HG02970 (cell line): Measurements from ENCODE around the gene CROCC.

Experiments
- ATAC-seq: cut with Tn5 transposase; IDR thresholded peaks from one replicate; pipeline ENCODE4 v1.9.1; 2021; ENCODE audit warnings: mild to moderate bottlenecking, moderate library complexity, moderate number of reproducible peaks; ENCODE audit not compliant: unreplicated experiment, low FRiP score

Gene CROCC

DNA sequence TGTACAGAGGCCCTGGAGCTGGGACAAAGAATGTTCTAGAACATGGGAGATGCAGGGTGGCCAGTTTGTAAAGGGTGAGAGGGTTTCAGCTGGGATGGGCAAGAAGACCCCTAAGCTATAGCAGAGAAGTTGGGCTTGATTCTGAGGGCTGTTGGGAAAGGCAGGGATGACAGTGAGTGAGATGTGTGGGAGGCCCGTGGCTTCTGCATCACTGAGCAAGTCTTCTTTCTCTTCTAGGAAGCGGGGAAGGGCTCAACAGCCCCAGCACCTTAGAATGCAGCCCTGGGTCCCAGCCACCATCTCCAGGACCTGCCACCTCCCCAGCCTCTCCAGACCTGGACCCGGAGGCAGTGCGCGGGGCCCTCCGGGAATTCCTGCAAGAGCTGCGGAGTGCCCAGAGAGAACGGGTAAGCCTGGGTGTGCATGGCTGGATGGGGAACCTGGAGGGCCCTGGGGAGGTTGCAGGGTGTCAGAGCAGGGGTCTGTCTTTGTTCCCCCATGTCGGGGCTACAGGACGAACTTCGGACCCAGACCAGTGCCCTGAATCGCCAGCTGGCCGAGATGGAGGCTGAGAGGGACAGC is 43.8 kb downstream of the CROCC start:
- no peak for ATAC-seq

DNA sequence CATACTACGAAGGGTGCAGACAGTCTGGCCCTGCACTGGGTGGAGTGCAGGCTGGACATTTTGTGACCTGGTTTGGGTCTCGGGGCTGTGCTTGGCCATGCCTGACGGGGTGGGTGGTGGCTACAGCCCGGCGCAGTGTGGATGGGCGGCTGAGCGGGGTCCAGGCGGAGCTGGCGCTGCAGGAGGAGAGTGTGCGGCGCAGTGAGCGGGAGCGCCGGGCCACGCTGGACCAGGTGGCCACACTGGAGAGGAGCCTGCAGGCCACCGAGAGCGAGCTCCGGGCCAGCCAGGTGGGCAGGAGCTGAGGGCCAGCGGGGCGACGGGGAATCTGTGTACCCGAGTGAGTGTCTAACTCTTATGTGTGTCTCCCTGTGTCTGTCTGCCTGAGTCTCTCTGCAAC is 44.6 kb downstream of the CROCC start:
- ATAC-seq = no peak

DNA sequence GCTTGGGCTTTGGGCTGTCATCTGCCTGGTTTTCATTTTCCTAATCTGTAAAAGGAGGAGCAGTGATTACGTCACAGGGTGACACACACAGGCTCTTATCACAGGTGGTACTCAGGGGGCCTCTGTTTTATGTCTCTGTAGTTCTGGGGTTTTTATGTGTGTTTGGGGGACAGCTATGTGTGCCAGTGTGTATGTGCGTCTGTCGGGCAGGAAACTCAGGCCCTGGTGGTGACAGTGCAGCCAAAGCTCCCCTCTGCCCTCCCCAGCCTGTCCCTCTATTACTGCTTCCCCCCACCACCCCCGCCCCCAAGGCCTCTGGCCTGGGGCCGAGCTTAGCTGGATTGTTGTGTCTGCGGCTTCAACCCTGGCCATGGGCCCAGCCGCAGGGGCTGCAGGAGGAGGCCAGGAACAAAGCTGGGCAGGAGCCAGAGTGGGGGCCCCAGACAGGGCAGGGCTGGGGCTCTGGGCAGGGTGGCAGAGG is 45.4 kb downstream of the CROCC start:
- no peak for ATAC-seq

DNA sequence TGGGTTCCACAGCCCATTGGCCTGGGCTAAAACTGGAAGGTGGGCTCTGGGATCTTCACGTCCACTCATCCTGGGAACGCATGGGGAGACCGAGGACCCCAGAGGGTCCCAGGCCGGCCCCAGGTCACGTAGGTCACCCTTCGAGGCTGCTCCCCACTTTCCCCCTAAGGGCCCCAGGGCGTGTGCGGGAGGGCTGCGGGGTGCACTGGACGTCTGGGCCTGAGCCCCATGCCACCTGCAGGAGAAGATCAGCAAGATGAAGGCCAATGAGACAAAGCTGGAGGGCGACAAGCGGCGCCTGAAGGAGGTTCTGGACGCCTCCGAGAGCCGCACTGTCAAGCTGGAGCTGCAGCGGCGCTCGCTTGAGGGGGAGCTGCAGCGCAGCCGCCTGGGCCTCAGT is 46.2 kb downstream of the CROCC start:
- no peak for ATAC-seq

DNA sequence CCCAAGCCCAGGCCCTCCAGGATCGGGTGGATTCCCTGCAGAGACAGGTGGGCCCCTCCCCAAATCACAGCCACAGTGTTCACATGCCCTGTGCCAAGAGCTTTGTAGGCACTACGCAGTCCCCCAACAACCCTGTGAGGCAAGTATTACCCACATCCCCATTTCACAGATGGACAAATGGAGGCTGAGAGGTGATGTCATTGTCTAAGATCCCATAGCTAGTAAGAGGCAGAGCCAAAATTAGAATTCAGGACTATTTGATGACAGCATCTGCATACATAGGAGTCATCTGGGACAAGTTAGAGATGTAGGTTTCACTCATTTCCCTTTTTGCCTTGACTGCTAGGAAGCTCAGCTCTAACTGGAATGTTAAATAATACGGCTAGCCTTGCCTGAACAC is 46.6 kb downstream of the CROCC start:
- ATAC-seq = no peak

DNA sequence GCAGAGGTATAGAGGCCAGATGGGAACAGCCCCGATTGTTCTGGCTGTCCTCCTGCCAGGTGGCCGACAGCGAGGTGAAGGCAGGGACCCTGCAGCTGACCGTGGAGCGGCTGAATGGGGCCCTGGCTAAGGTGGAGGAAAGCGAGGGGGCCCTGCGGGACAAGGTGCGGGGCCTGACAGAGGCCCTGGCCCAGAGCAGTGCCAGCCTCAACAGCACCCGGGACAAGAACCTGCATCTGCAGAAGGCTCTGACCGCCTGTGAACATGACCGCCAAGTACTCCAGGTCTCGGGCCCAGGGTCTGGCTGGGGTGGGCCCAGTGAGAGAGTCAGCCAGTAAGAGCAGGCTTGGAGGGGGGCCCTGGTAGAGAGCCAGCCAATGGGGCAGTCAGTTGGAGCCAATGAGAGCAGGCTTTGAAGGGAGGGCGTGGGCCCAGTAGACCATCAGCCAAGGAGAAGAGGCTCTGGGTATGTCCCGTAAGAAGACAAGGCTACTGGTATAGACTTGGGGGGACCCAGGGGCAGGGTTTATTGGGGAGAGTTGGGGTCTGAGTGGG is 47.4 kb downstream of the CROCC start:
- no peak for ATAC-seq

DNA sequence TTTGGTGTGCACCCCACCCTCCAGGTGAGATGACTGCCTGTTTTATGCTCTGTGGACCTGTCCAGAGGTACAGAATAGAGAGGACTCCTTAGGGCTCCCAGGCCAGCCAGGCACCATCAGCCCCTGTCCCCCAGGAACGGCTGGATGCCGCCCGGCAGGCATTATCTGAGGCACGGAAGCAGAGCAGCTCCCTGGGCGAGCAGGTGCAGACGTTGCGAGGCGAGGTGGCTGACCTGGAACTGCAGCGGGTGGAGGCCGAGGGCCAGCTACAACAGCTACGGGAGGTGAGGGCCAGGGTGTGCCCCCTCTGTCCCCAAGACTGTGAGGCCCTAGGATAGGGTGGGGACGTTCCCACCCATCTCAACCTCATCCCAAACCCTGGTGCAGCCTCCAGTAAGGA is 47.9 kb downstream of the CROCC start:
- ATAC-seq = no peak

DNA sequence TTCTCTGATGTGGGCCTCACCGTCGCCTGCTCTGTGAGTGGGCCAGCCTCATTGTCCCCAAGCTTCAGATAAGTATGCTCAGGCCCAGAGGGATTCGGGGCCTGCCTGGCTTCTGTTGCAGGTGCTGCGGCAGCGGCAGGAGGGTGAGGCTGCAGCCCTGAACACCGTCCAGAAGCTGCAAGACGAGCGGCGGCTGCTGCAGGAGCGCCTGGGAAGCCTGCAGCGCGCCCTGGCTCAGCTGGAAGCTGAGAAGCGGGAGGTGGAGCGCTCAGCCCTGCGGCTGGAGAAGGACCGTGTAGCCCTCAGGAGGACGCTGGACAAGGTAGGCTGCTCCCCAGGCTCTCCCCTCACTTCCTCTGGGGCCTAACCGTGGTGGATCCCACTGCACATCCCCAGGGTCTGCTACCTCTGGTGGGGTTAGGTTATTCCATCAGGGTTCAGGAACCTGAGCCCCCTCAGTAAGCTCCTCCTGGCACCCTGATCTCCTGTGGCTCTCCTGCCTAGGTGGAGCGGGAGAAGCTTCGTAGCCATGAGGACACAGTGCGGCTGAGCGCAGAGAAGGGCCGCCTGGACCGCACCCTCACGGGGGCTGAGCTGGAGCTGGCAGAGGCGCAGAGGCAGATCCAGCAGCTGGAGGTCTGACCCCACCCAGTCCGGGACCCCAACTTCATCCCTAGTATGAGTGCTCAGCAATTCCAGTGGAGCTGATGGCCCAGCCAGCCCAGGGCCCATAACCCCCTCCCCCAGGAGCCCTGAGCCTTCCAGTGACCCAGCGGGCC is 48.6 kb downstream of the CROCC start:
- no peak for ATAC-seq

DNA sequence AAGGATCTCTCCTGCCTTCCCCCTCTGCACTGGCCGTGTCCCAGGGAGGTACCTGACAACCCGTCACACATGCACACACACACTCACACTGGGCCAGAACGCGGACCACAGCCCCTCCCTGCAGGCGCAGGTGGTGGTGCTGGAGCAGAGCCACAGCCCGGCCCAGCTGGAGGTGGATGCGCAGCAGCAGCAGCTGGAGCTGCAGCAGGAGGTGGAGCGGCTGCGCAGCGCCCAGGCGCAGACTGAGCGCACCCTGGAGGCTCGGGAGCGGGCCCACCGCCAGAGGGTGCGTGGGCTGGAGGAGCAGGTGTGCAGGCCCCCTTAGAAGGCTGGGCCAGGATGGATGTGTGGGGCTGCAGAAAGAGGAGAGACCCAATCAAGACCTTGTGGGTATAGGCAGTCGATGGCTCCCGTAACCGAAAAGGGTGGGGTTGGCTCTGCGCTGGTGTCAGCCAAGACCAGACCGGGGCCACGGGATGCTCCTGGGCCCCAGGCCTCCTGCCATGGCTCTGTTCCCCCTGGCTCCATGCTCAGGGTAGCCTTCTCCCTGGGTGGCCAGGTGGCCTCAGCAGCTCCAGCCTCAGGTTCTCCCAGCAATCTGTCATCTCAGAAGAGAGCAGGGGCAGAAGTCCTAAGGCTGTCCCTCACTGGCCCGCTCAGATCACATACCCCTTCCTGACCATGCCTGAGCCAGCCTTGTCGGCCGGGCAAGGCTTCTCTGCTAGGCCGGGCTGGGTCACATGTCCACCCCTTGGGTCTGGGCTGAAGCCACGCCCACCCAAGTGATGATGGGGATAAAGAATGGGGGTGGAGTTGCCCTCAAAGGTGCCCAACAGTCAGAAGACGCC is 49.8 kb downstream of the CROCC start:
- ATAC-seq = no peak

DNA sequence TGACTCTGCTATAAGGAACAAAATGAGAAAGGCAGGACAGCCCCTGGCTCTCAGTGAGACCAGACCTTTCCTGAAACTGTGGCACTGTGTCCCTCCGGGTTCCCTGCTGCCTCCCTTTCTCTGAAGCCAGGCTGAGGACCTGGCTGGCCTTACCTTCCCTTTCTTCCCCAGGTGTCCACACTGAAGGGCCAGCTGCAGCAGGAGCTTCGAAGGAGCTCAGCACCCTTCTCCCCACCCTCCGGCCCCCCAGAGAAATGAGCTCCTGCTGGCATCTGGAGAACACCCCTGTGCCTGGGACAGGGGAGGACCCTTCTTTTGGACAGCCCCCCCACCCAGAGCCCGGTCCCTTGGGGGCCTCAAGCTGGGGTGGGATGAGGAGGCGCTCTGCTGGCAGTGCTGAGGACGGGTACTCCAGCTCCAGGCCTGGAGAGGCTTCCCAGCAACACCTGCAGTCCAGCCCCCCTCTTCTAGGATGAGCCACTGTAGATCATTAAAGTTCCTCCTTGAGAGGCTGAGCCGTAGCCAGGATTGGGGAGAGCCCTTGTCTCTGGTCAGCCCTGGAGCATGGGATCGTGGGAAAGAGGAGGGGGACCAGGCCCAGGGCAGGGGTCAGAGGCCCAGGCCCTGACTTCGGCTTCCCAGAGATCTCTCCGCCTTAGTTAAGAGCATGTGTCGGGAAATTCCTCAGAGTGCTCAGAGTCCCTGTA is 50.6 kb downstream of the CROCC start:
- ATAC-seq = no peak

DNA sequence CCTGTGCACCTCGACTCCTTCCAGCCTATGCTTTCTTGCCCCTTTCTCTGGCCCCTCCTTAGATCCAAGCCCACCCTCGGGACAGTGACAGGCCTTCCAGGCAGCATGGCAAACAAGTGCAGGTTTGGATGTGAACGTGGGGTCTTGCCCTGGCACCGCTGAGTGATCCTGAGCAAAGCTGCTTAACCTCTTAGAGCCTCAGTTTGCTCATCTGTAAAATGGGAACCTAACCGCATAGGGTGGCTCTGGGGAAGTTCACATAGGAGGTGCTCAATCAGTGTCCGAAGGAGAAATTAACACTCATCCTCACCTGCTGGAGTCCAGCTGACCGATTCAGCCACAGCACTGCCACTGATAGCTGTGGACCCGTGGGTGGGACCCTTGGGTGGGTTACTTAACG is 51.5 kb downstream of the CROCC start:
- ATAC-seq = no peak

DNA sequence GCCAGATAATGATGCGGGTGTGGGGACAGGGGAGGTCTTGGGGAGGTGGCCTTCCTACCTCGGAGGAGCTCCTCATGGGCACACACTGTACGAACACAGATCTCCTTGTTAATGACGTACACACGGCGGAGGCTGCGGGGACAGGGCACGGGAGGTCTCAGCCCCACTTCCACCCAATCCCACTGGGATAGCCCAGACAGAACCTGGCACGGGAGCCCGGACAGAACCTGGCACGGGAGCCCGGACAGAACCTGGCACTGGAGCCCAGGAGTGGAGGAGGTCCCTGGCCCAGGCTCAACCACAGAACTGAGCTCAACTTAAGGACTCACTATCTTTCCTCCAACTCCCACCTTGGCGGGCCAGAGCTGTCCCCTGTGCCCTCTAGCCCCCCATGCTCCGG is 53.5 kb downstream of the CROCC start:
- ATAC-seq = no peak

DNA sequence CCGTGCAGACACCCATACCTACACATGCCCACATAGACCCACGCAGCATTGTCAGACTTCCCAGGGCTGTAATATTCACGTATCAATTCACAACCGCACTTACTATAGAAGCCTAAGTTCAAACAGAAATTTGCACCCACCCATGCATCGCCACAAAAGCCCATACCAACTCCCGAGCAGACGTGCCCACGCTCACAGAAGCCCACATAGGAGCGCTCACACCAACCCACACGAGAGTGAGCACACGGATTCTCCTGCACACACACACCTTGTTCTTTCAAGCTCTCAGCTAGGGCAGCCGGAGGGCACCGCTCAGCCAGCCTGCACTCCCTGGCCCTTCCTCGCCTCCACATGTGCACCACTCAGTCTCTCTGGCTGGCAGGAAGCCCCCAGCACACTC is 54.1 kb downstream of the CROCC start:
- no peak for ATAC-seq

DNA sequence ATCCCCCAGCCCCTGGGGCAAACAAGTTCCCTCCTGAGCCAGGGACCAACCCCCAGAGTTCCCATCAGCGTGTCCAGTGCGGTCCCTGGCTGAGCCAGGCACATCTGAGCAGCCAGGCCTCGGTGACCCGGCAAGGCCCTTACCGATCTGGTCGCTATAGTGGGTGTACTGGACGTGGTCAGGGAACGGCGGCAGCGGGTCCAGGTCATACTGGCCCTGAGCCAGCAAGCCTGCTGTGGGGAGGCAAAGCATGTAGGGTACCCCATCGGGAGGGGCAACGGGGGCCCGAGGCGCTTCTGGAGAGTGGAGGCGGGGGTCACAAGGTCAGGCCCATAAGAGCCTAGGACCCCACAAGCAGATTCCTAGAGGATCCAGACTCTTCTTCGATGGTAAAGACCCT is 55.2 kb downstream of the CROCC start:
- ATAC-seq = no peak

DNA sequence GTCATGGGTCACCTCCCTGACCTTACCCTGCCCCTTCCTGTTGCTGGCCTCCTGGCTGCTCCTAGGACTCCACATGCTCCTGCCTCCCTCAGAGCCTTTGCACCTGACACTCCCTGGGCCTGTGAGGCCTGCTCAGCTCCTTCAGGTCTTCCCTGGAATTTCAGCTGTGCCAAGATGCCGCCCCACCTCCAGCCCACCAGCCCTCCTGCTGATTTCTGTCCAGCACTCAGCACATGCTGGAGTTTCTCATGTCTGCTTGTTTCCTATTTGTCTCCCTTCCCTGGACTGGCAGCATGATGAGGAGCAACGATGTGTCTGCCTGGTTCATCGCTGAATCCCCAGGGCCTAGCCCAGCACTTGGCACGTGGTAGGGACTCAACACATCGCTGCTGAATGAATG is 55.6 kb downstream of the CROCC start:
- ATAC-seq = no peak

DNA sequence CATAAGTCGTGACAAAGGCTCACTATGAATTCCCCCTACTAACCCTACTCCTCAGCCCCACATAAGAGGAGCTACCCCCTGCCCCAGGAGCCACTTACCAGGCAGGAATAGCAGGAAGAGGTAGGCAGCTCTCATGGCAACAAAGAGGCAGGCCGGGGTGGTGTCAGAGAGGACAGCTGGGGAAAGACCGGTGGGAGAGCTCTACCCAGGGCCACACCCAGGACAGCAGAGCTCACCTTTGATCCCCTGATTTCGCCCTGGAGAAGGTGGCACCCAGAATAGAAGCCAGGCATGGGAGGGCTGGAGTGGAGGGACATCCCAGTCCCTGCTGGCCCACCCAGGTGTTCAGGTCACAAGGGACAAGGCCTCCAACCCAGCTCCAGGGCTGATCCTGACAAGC is 56.4 kb downstream of the CROCC start:
- ATAC-seq = no peak

DNA sequence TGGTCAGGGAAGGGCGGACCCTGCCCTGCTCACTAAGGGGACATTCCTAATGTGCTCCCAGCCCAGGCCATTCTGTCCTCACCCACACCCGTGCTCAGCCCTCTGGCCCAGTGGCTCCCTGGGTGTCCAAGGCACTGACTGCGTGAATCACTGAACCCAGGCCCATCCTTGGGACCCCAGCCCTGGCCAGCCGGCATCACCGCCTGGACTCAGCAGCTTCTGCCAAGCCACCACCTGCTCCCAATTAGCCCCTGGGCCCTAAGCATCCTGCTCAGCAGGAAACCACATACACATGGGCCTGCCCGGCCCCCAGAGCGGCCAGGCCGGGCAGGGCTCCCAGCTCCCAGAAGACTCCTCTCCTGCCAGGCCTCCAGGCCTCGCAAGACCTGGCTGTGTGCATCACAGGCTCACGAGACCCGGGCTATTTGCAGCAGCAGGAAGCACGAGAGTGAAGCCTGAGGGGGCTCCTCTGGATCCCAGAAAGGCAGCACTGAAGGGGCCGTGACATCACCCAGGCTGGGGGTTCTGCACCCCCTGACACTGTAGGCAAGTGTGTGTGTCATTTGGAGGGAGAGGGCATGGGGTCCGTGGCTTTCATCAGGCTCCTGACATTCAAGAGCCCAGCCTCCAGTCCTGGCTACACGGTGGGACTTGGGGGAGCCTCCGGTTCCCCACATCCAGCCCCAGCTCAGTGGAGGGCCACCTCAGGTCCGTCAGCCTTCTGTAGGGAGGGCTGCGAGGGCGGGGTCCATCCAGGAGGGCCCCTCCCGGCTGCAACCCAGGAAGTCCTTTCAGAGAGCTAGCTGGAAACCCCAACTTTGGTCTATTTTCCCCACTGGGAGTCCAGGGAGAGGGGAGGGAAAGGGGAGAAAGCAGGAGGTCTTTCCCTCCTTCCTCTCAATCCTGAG is 57.1 kb downstream of the CROCC start:
- no peak for ATAC-seq

DNA sequence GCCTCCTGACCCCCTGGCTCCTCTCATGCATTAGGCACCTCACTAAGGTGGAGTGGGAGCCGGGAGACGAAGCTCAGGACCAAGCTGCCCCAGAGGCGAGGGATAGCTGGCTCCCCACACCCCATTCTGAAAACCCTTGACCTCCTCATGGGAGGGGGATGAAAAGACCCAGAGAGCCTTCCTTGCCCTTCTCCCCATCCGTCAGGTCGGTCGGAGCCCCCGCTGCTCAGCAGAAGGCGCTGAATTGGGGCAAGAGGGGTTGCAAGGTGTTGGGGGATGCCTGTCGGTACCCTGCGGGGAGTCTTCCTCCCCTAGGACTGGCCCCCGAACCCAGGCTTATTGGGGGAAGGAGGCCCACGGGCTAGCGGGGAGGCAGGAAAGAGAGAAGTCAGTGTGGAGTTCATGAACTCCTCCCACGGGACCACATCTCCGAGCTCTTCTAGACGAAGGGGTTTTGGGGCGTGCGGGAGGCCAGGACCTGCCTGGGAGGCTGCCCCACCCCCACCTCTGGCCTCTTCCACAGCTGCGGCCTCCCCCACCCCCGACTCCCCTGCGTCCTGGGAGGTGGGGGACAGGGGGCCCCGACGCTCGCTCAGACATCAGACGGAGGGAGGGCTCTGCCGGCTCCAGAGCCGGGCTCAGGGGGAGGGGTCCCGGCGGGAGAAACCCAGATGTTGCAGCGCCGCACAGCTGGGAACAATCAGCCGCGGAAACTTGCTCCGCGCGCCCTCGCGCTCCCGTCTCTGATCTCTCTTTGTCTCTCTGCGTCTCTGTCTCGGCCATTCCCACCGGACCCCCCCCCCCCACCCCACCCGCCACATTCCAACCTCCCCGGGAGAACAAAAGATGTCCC is 58.0 kb downstream of the CROCC start:
- ATAC-seq = no peak
